ENCODE results near the gene NUP153.

Gene NUP153

GRCh38 chr6:17656092-17656491, 50.6 kb downstream of the NUP153 start:
- peak; percentile 60 for DNase-seq

GRCh38 chr6:17653198-17653882, 53.4 kb downstream of the NUP153 start:
- no peak for DNase-seq

- DNase-seq = no peak
Measured at GRCh38 chr6:17650656-17651309, 55.9 kb downstream of the NUP153 start.

- no peak for DNase-seq
Measured at GRCh38 chr6:17648745-17649144, 58.0 kb downstream of the NUP153 start.

GRCh38 chr6:17640477-17640917, 66.2 kb downstream of the NUP153 start:
- peak; percentile 57 for DNase-seq

GRCh38 chr6:17638212-17638715, 68.5 kb downstream of the NUP153 start:
- no peak for DNase-seq

- no peak for DNase-seq
Measured at GRCh38 chr6:17635568-17635967, 71.2 kb downstream of the NUP153 start.

GRCh38 chr6:17633465-17634188, 73.1 kb downstream of the NUP153 start:
- DNase-seq = no peak

- no peak for DNase-seq
Measured at GRCh38 chr6:17632934-17633333, 73.8 kb downstream of the NUP153 start.

GRCh38 chr6:17630511-17631073, 76.1 kb downstream of the NUP153 start:
- DNase-seq = no peak

GRCh38 chr6:17629824-17630510, 76.8 kb downstream of the NUP153 start:
- no peak for DNase-seq

- DNase-seq = no peak
Measured at GRCh38 chr6:17628873-17629272, 77.9 kb downstream of the NUP153 start.

GRCh38 chr6:17624396-17624795, 82.3 kb downstream of the NUP153 start:
- DNase-seq = no peak

GRCh38 chr6:17622144-17622543, 84.6 kb downstream of the NUP153 start:
- DNase-seq = no peak

GRCh38 chr6:17621003-17621402, 85.7 kb downstream of the NUP153 start:
- no peak for DNase-seq

- DNase-seq = no peak
Measured at GRCh38 chr6:17615794-17616193, 90.9 kb downstream of the NUP153 start.

GRCh38 chr6:17612048-17612447, 94.7 kb downstream of the NUP153 start:
- no peak for DNase-seq

- no peak for DNase-seq
Measured at GRCh38 chr6:17610835-17611234, 95.9 kb downstream of the NUP153 start.

- DNase-seq = no peak
Measured at GRCh38 chr6:17606606-17607005, 100.1 kb downstream of the NUP153 start.

- no peak for DNase-seq
Measured at GRCh38 chr6:17602888-17603287, 103.8 kb downstream of the NUP153 start.

GRCh38 chr6:17601386-17601703, 105.4 kb downstream of the NUP153 start:
- DNase-seq = no peak

GRCh38 chr6:17600527-17601385, 106.0 kb downstream of the NUP153 start:
- peak; percentile 70 for DNase-seq
